Brain pericyte (primary cell): ENCODE measurements around the gene GFY.
"Not testable (repeated sequence)": the region's sequence is repeated elsewhere in the genome, so short reads cannot be mapped to it uniquely, and the experiment has no call there.

Experiments
- DNase-seq: peaks from one replicate; pipeline ENCODE4 v3.0.0-alpha.2; 2012; ENCODE audit warnings: low read depth, low spot score

Gene GFY

DNA sequence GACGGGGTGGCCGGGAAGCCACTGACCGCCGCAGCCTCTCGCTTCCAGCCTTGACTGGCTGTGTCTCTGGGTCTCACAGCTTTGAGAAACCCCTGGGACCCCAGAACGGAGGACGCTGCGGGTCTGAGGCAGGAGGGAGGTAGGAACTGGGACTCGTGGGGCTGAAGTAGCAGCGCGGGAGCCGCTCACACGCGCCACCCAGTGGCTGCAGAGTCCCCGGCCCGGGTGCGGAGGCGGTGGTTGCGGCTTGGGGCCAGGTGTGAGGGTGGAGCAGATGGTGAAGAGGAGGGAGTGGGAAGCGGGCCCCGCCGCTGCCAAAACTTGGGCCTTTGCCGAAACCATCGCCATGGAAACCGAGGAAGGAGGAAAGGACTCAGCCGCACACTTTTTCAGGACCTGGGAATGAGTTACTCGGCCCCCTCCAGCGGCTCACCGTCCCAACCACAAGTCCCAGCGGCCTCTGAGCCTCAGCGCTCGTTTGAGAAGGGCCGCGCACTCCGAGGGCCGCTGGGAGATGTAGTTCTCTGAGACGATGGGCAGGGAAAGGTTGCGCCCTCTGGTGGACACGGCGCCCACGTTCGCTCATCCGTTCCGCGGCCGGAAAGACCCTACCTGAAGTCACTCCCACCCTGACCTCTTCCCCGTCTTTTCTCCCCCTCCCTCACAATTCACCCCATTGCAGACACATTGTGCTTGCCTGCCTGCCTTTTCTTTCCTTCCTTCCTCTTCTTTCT is 18.3 kb downstream of the GFY start:
- DNase-seq = peak; percentile 79

DNA sequence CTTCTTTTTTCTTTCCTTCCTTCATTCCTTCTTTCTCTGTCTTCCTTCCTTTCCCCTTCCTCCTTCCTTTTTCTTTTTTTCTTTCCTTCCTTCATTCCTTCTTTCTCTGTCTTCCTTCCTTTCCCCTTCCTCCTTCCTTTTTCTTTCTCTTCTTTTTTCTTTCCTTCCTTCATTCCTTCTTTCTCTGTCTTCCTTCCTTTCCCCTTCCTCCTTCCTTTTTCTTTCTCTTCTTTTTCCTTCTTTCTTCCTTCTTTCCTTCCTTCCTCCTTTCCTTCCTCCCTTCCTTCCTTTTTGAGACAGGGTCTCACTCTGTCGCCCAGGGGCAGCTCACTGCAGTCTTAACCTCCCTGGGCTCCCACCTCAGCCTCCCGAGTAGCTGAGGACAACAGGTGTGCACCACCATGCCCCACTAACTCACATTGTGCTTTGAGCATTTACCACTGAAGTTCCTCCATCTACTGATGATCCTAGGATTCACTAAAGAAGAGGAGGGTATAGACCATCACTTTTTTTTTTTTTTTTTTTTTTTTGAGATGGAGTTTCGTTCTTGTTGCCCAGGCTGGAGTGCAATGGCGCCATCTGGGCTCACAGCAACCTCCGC is 19.0 kb downstream of the GFY start:
- not testable (repeated sequence) for DNase-seq

DNA sequence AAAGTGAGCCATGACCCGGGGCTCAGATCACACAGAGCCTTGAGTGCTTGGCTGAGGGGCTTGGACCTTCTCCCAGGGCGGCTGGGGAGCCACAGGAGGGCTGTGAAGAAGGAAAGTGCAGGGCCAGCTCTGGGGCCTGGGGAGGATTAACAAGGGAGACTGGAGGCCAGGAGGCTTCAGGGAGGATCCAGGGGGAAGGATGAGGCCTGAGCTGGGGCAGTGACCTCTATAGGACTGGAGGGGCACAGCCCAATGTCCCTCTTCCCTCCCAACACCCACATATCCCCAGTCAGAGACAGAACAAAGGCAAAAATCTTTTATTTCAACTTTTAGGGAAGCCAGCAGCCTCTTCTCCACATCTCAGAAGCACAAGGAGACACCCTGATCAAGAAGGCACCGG is 20.8 kb downstream of the GFY start:
- no peak for DNase-seq

DNA sequence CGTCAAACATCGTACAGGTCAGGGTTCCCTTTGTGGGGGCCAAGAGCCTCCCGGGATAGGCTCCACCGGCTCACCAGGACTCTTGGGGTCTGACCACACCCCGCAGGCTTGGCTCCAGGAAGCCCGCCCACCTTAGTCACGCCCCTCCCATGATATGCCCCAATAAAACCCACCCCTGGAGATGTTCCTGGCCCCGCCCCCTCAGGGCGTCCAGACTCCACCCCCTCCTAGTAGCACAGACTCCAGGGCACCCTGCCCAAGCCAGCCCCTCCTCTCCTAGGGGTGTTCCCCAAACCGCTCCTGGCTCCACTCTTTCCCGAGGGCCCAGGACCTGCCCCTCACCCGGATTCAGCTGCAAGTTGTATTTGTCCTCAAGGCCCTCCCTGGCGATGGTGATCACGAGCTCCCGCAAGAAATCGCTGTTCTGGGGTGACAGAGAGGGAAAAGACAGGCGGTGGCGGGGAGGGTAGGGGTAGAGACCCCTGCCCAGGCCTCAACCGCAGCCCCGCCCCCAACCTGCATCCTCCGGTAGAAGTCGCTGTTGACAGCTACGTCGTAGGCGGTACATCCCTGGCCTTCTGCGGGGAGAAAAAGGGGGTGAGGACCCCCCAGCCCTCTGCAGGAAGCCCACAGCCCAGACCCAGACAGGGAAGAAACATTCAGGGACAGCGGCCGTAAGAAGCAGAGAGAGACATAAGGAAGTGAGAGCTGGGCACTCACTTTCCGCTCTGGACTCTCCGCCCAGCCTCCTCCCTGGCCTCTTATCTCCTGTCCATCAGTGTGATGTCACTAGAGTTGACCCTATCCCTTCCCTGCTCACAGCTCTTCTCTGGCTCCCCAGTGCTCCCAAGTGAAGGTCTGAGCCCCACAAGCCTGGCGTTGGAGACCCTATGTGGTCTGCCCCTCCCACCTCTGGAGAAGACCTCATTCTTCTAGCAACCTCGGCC is 22.6 kb downstream of the GFY start:
- DNase-seq = no peak

DNA sequence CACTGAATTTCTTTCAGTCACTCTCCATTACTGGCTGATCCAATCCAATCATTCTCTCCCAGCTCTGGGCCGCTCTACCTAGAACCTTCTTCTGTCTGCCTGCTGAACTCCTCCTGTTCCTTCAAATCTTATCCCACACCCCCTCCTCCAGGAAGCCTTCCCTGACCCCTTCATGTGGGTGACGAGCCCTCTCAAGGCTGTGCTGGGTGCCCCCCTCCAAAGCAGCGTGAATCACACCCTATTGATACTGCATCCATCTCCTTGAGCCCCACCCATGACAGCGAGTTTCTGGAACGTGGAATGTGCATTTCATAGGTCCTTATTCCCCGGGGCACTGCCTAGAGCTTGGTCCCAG is 23.2 kb downstream of the GFY start:
- DNase-seq = no peak

DNA sequence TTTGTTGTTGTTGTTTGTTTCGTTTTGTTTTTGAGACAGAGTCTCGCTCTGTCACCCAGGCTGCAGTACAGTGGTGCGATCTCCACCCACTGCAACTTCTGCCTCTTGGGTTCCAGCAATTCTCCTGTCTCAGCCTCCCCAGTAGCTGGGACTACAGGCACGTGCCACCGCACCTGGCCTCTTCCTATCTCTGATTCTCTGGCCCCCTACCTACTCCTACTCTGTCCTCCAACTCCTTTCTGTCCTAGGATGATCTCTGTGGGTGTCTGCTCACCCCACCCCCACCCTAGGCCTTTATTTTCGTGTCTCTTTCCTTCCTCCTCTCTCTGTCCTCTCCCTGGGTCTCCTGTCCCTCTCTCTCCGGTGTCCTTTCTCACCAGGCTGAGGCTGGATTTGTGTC is 25.2 kb downstream of the GFY start:
- no peak for DNase-seq

DNA sequence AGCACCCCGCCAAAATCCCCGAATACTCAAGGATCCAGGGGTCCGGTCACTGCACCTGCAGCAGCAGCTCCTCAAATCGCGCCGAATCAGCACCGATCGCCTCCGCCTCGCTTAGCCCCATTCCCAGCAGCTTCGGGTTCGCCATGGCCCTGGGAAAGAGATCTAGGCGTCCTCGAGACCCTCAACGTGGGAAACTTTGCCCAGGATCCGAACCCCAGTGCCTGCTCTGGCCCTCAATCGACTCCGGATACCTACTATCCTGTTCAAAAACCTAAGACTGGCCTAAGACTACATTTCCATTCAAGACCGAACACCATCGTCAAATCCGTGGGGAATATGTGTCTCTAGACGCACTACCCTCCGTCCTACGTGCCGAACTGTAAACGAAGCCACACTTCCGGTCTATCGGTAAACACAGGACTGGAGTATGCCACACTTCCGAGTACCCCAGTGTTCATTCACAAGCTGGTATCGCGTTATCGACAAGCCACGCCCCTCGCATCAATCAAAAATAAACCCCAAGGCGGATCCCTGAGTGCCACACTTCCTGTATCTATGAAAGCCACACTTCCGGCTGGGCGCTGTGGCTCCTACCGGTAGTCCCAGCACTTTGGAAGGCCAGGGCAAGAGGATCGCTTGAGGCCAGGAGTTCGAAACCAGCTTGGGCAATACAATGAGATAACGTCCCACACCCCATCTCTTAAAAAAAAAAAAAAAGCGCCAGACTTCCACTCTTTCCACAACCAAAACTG is 26.4 kb downstream of the GFY start, which contains the start of gene PIH1D1:
PIH1D1 (minus strand) TSS at position 385 of the 752 bp plus-strand sequence; CDS start at position 145, 240 bp downstream.
- DNase-seq = peak; percentile 93

DNA sequence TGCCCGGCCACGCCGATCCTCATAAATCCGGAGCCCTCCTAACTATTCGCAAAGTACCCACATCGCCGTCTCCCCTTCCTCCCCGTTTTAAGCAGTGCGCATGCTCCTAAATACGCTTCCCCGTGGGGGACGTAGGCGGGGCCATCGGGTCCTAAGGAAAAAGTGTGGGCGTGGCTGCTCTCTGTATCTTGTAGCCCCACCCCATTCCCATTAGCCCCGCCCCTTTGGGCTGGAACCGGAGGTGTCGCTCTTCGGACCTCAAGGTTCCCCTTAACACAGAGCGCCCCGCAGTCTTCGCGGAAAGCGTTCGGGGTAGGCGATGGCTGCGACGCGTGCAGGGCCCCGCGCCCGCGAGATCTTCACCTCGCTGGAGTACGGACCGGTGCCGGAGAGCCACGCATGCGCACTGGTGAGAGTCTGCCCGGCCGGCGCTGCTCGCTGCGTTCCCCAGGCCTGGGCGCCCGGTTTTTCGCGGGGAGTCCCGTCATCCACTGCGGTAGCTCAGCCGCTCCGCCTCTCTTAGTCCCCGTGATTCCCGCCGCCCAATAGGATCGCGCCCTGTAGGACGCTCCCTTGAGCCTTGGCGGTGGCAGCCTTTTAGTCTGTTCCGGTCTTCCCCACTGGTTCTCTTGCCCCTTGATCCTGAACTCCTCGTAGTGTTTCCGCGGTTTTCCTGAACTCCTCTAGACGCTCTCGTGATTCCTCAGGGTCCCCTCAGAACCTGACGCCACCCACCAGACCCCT is 28.0 kb downstream of the GFY start, which contains the start of gene ALDH16A1:
ALDH16A1 (plus strand) TSS at position 213 of the 744 bp plus-strand sequence; CDS start at position 320, 107 bp downstream.
- DNase-seq = peak; percentile 92

DNA sequence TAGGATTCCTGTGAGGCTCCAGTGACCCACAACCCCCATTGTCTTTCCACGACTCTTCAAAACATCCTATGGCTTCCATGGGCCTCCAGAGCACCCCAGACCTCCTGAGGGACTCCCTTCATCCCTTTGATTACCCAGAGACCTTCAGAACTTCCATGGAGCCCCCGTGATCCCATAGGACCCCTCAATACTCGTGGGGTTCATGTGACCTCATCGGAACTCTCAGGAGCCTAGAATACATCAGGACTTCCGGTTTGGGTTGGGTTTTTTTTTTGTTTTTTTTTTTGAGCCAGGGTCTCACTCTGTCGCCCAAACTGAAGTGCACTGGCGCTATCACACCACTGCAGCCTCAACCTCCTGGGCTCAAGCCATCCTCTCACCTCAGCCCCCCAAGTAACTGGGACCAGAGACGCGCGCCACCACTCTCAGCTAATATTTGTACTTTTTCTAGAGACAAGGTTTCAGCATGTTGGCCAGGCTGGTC is 28.6 kb downstream of the GFY start:
- no peak for DNase-seq

DNA sequence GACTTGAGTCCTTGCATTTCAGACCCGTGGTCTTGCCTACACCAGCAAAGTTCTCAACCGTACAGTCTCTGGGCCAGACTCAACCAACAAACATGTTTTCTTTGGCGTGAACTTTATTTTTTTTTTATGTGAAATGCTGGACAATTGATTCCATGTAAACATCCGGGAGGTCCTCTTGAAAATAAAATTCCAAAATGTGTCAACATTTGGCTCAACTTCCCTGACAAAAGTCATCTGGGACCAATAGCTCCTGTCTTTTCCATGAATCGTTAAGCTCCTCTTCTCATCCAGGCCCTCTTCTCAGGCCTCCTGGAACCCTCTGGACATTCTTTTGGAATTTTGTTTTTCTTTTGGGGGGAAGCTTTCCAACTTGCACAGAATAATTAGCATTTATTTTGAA is 30.6 kb downstream of the GFY start:
- DNase-seq = no peak

DNA sequence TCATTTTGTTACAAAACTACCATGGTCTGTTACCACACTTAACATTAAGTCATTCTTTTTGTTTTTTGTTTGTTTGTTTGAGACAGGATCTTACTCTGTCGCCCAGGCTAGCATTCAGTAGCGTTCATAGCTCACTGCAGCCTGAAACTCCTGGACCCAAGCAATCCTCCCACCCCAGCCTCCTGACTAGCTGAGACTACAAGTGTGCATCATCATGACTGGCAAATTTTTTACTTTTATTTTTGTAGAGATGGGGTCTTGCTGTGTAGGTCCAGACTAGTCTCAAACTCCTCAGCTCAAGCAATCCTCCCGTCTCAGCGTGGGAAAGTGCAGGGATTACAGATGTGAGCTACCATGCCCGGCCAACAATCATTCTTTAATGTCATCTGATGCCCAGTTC is 31.1 kb downstream of the GFY start:
- DNase-seq = no peak

DNA sequence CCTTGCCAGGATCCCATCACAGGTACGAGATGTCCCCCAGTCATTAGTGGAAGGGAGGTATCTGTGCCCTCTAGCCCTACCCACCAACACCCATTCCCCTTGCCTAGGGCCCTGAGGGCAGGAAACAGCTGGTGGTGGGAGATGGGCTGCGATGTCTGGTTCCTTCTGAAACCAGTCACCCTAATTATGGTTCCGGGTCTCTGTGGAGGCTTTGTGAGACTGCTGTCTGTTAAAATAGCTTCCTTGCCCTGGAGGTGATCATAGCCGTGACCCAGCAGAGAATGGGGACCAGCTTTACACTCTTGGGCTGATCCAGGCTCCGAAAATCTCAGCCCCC is 33.3 kb downstream of the GFY start:
- no peak for DNase-seq

DNA sequence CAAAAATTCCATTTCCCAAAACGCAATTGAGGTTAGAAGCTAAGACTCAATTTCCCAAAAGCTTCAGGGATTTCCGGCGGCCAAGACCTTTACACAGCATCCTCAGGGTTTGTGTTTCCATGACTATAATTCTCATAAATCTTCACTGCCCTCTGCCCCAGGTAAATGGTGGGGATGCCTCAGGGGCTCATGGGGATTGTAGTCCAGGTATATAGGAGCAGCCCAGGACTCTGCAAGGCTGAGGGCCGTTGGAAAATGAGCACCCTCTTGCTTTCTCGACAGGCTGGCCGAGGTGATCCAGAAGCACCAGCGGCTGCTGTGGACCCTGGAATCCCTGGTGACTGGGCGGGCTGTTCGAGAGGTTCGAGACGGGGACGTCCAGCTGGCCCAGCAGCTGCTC is 34.2 kb downstream of the GFY start:
- no peak for DNase-seq

DNA sequence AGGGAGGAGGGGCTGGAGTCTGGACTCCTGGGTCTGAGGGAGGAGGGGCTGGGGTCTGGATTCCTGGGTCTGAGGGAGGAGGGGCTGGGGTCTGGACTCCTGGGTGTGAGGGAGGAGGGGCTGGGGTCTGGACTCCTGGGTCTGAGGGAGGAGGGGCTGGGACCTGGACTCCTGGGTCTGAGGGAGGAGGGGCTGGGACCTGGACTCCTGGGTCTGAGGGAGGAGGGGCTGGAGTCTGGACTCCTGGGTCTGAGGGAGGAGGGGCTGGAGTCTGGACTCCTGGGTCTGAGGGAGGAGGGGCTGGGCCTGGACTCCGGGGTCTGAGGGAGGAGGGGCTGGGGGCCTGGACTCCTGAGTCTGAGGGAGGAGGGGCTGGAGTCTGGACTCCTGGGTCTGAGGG is 35.9 kb downstream of the GFY start:
- DNase-seq = not testable (repeated sequence)

DNA sequence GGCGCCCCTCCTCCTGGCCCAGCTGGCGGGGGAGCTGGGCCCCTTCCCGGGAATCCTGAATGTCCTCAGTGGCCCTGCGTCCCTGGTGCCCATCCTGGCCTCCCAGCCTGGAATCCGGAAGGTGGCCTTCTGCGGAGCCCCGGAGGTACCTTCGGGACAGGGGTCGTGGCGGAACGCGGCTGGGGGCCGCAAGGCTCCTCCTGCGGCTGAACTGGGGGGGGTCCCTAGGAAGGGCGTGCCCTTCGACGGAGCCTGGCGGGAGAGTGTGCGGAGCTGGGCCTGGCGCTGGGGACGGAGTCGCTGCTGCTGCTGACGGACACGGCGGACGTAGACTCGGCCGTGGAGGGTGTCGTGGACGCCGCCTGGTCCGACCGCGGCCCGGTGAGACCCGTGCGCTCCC is 36.5 kb downstream of the GFY start:
- DNase-seq = no peak

DNA sequence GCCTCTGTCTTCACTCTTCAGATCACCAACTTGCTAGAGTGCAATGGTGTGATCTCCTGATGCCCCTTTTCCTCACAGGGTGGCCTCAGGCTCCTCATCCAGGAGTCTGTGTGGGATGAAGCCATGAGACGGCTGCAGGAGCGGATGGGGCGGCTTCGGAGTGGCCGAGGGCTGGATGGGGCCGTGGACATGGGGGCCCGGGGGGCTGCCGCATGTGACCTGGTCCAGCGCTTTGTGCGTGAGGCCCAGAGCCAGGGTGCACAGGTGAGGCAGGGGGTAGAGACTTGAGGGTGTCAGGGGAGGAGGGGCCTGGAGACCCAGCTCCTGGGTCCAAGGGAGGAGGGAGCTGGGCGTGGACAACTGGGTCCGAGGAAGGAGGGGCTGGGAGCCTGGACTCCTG is 37.3 kb downstream of the GFY start:
- DNase-seq = no peak

DNA sequence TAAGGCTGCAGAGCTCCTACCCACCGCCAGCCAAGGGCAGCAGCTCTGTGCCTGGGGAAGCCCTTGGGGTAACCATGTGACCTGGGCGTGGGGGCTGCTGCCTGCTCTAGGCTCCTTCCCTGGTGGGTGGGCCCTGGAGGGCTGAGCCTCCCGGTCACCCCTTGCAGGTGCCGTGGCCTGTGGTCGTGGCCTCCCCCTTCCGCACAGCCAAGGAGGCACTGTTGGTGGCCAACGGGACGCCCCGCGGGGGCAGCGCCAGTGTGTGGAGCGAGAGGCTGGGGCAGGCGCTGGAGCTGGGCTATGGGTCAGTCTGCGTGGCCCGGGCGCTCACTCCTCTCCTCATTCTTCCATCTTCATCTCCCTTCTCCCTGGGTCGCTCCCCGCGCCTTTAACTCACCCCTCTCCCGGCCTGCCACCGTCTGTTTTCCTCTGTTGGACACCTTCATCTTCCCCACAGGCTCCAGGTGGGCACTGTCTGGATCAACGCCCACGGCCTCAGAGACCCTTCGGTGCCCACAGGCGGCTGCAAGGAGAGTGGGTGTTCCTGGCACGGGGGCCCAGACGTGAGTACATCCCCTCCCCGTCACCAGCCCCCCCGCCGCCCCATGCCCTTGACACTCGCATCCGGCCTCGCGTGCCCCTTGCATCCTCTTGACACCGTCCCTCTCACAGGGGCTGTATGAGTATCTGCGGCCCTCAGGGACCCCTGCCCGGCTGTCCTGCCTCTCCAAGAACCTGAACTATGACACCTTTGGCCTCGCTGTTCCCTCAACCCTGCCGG is 39.0 kb downstream of the GFY start:
- no peak for DNase-seq

DNA sequence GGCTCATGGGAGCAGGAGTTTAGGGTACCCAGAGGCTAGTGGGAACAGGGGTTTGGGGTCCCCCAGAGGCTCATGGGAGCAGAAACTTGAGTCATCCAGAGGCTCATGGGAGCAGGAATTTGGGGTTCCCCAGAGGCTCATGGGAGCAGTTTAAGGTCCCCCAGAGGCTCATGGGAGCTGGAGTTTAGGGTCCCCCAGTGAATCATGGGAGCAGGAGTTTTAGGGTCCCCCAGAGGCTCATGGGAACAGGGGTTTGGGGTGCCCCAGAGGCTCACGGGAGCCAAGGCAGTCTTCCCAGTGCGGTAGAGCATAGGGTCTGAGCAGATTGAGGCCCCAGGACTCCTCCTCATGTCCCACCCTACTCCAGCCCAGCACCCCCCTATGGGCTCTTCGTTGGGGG is 40.2 kb downstream of the GFY start:
- no peak for DNase-seq

DNA sequence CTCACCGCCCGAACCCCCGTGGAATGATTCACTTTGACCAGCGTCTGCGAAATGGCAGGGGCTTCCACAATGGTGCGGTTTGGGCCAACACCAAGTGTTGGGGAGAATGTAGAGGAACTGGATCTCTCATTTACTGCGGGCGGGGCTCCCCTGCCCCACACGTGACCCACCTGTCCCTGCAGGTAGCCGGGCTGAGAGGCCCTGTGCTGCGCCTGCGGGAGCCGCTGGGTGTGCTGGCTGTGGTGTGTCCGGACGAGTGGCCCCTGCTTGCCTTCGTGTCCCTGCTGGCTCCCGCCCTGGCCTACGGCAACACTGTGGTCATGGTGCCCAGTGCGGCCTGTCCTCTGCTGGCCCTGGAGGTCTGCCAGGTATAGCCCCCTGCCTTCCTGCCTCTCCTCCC is 43.0 kb downstream of the GFY start:
- no peak for DNase-seq
